Bronchial epithelial cell (primary cell): ENCODE data around the gene EIF2AK3. TPM values are rescaled to one million over a fixed set of nuclear protein-coding genes. Genes with fewer than 3 reads are reported as not detected.
A peak's percentile ranks its signal among the peaks of the same experiment; 100 is the strongest.

Experiments
- DNase-seq: peaks from one replicate; pipeline ENCODE4 v3.0.0-alpha.2; 2010; ENCODE audit warnings: low read depth
- FAIRE-seq: peaks from 2 replicates; lab custom pipeline; 2011; peaks lifted over from hg19 to GRCh38; lab: Jason Lieb, UNC
- H3K27me3 ChIP-seq: 2 replicates; pipeline ENCODE4 v1.5.1; 2011; ENCODE audit warnings: low read length; ENCODE audit not compliant: control insufficient read depth, insufficient read depth
- H3K36me3 ChIP-seq: 2 replicates; pipeline ENCODE4 v1.5.1; 2011; ENCODE audit warnings: low read length; ENCODE audit not compliant: control insufficient read depth, insufficient read depth
- H3K4me3 ChIP-seq: 2 replicates; pipeline ENCODE4 v1.5.1; 2011; ENCODE audit warnings: mild to moderate bottlenecking, low read depth, low read length, control low read depth
- CTCF ChIP-seq: IDR thresholded peaks from 2 replicates; pipeline ENCODE4 v1.5.1; 2011; ENCODE audit warnings: mild to moderate bottlenecking, moderate library complexity, low read length, control low read depth, inconsistent platforms; ENCODE audit not compliant: insufficient read depth, severe bottlenecking
- total RNA-seq: library from RNA; depleted of rRNA; stranded (reverse); fragments of >200 nt; gene quantifications from 2 replicates; pipeline ENCODE4 v1.2.1, GENCODE V29; 2014

EIF2AK3 gene
- total RNA-seq, 1 donor from 2014 or later = 29.7 TPM

DNA sequence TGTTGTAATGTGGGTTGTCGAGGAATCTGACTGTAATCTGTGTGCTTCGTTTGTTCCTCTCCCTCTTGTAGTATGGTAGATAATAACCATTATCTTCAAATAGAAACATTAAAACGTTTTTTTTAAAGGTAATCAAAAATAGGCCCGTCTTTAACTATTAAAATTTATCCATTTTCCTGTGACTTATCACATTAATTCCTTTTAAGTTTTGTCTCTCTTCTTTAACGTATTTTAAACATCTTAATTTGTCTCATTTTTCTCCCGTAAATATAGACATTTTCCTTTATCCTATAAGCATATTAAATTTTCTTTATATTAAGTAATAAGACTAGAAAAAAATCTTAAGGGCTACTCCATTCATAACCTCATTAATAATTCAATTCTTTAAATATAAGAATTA is 41.3 kb downstream of the EIF2AK3 start:
- no peak overlapping the region for H3K4me3 ChIP-seq
- no peak for TF ChIP-seq CTCF
- FAIRE-seq (no peak), DNase-seq (no peak)
- no peaks in the 10 kb centered on the region for H3K27me3 ChIP-seq
- H3K36me3 ChIP-seq = peaks cover 10% of the 10 kb centered on the region

DNA sequence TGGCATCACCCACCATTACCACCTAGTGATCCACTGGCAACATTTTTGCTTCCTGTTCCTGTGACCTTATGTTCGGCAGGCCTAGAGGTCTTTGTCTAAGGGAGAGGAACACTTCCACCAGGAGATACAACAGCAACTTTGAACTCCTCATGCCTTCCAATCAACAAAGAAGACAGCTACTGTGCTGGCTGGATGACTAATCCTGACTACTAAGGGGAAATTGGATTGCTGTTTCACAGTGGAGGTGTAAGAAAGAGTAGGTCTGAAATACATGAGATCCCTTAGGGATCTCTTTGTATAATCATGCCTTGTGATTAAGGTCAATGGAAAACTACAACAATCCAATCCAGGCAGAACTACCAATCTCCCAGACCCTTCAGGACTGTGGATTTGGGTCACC is 45.2 kb downstream of the EIF2AK3 start:
- H3K36me3 ChIP-seq = peaks cover 14% of the 10 kb centered on the region
- no peak for FAIRE-seq

DNA sequence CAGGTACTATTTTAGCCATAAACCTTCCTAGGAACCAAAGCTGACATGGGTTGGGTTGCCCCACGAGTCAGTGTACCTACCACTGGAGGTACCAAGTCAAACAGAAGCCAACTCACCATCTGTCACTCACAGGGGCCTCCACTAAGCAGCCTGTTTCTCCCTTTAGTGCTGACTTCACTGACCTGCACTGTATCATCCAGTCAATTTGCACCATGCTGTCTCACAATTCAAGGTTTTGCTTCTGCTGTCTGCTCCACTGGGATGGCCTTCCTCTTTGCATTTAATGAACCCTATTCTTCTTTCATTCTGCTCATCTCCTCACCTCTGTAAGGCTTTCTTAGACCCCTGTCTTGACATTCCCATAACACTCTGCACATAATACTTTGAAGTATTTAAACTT is 47.2 kb downstream of the EIF2AK3 start:
- TF ChIP-seq CTCF = no peak
- H3K4me3 ChIP-seq = no peak overlapping the region
- no peaks in the 10 kb centered on the region for H3K27me3 ChIP-seq
- H3K36me3 ChIP-seq = peaks cover 11% of the 10 kb centered on the region
- no peak for FAIRE-seq
- DNase-seq = no peak

More for the DNA sequence above, 45.2 kb downstream of the EIF2AK3 start:
- Histone ChIP-seq H3K4me3 (no peak overlapping the region), H3K27me3 (no peaks in the 10 kb centered on the region)
- peak; percentile 37 for DNase-seq
- no peak for TF ChIP-seq CTCF

DNA sequence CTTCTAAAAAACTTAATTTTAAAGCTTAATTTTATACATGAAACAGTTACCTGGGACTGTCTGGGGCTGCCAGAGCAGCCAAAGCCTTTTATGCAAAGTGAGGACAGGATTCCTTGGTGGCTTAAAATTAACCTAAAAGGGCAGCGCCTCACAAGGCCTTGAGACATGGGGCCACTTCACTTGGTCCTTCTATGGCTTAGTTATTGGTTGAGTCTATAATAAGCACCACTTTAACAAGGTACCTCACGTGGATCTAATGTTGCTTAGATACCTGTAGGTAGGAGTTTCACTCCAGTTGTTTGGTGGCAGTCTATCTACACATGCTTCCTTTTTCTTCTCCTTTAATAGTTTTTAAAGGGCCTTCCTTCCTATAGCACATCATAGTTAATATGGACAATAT is 51.6 kb downstream of the EIF2AK3 start:
- DNase-seq (no peak), FAIRE-seq (no peak)
- H3K4me3 ChIP-seq = no peak overlapping the region
- TF ChIP-seq CTCF = no peak
- H3K27me3 ChIP-seq = no peaks in the 10 kb centered on the region
- peaks cover 18% of the 10 kb centered on the region for H3K36me3 ChIP-seq

GRCh38 chr2:88575051-88575450 is 52.2 kb downstream of the EIF2AK3 start:
- FAIRE-seq (no peak), DNase-seq (no peak)
- Histone ChIP-seq H3K4me3 (no peak overlapping the region), H3K27me3 (no peaks in the 10 kb centered on the region), H3K36me3 (peaks cover 19% of the 10 kb centered on the region)
- no peak for TF ChIP-seq CTCF

DNA sequence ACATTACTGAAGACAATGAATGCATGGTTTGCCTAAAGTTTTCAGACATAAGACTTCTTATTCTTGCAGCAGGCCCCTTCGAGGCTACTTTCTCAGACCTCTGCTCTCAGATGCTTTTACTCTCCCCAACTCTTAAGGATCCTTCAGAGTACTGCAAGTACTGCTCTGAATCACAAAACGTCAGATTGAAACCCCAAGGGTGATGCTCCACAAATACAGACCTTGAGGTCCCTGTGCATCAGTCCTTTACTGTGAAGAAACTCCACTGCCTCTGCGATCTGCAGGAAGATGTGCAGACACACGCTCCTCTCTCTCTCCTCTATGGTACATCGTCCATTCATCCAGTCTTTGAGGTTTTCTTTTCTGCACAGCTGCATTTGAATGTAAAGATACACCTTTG is 52.8 kb downstream of the EIF2AK3 start:
- Histone ChIP-seq H3K27me3 (no peaks in the 10 kb centered on the region), H3K36me3 (peaks cover 18% of the 10 kb centered on the region), H3K4me3 (no peak overlapping the region)
- DNase-seq (no peak), FAIRE-seq (peak; percentile 28)
- no peak for TF ChIP-seq CTCF
